T-helper 17 cell (primary cell): ENCODE measurements around the gene EVC. TPM values are rescaled to one million over a fixed set of nuclear protein-coding genes. Genes with fewer than 3 reads are reported as not detected.

Experiments used
- ATAC-seq: fragments of 150-1000 bp; cut with Tn5 transposase; 2 replicates; pipeline ENCODE4 v1.10.0; 2021; ENCODE audit warnings: mild to moderate bottlenecking, moderate library complexity
- DNase-seq, 3 donors: peaks; one replicate each; pipeline versions ENCODE4 v3.0.0 to v3.0.0-alpha.2; 2020 to 2021
- H3K9me3 ChIP-seq: one replicate; pipeline ENCODE4 v1.7.0; 2013; ENCODE audit warnings: low read length, mild to moderate bottlenecking; ENCODE audit not compliant: control insufficient read depth, poor library complexity, severe bottlenecking
- H3K27ac Mint-ChIP-seq: one replicate; pipeline ENCODE4 v1.8.0; 2022; ENCODE audit warnings: mild to moderate bottlenecking, moderate library complexity, mixed read lengths
- H3K27me3 Mint-ChIP-seq: one replicate; pipeline ENCODE4 v1.8.0; 2022; ENCODE audit warnings: mixed read lengths
- H3K36me3 Mint-ChIP-seq: one replicate; pipeline ENCODE4 v1.8.0; 2022; ENCODE audit warnings: low read depth, mixed read lengths
- H3K4me1 Mint-ChIP-seq: one replicate; pipeline ENCODE4 v1.8.0; 2022; ENCODE audit warnings: mild to moderate bottlenecking, mixed read lengths
- H3K4me3 Mint-ChIP-seq: one replicate; pipeline ENCODE4 v1.8.0; 2022; ENCODE audit warnings: mild to moderate bottlenecking, moderate library complexity, mixed read lengths
- total RNA-seq, 4 donors: library from RNA in 2 of 4; stranded (reverse) in 2 of 4; gene quantifications; one replicate each; pipeline ENCODE4 v1.2.3 and lab custom pipeline; 2022 to 2026

The EVC gene
- total RNA-seq, 2 donors from 2014 or later: 3.4 to 5.5 TPM

GRCh38 chr4:5757536-5757935, 46.5 kb downstream of the EVC start:
- Mint-ChIP-seq H3K4me3 (no peak overlapping the region), H3K36me3 (no peaks in the 10 kb centered on the region), H3K4me1 (peaks cover 6% of the 10 kb centered on the region), H3K27me3 (no peaks in the 10 kb centered on the region), H3K27ac (no peak overlapping the region)
- ATAC-seq (no peak), DNase-seq (no peak)
- no peaks in the 10 kb centered on the region for H3K9me3 ChIP-seq

- peak overlapping the region; percentile 19 for H3K27ac Mint-ChIP-seq
- H3K27me3 Mint-ChIP-seq: no peaks in the 10 kb centered on the region
- H3K36me3 Mint-ChIP-seq: no peaks in the 10 kb centered on the region
- no peak for DNase-seq
- no peaks in the 10 kb centered on the region for H3K9me3 ChIP-seq
- peaks cover 6% of the 10 kb centered on the region for H3K4me1 Mint-ChIP-seq
- no peak for ATAC-seq
- H3K4me3 Mint-ChIP-seq: no peak overlapping the region
These were observed 47.0 kb downstream of the EVC start for GRCh38 chr4:5757954-5758353.

GRCh38 chr4:5758741-5759140, 47.7 kb downstream of the EVC start:
- H3K36me3 Mint-ChIP-seq: no peaks in the 10 kb centered on the region
- H3K27me3 Mint-ChIP-seq: no peaks in the 10 kb centered on the region
- H3K4me3 Mint-ChIP-seq: no peak overlapping the region
- H3K9me3 ChIP-seq: no peaks in the 10 kb centered on the region
- ATAC-seq: peak; percentile 65
- peak overlapping the region; percentile 19 for H3K27ac Mint-ChIP-seq
- no peak for DNase-seq
- peaks cover 6% of the 10 kb centered on the region for H3K4me1 Mint-ChIP-seq

GRCh38 chr4:5759236-5760075, 48.5 kb downstream of the EVC start:
- Mint-ChIP-seq H3K27me3 (no peaks in the 10 kb centered on the region), H3K36me3 (no peaks in the 10 kb centered on the region), H3K4me1 (peaks cover 6% of the 10 kb centered on the region), H3K27ac (no peak overlapping the region), H3K4me3 (no peak overlapping the region)
- no peak for DNase-seq
- ATAC-seq: no peak
- H3K9me3 ChIP-seq: no peaks in the 10 kb centered on the region

- H3K9me3 ChIP-seq: no peaks in the 10 kb centered on the region
- Mint-ChIP-seq H3K36me3 (no peaks in the 10 kb centered on the region), H3K4me1 (peaks cover 6% of the 10 kb centered on the region), H3K4me3 (no peak overlapping the region), H3K27me3 (no peaks in the 10 kb centered on the region), H3K27ac (no peak overlapping the region)
- ATAC-seq: no peak
- no peak for DNase-seq
These were observed 49.2 kb downstream of the EVC start for GRCh38 chr4:5760246-5760645.

- Mint-ChIP-seq H3K4me1 (peaks cover 6% of the 10 kb centered on the region), H3K27ac (no peak overlapping the region), H3K4me3 (no peak overlapping the region), H3K27me3 (no peaks in the 10 kb centered on the region), H3K36me3 (no peaks in the 10 kb centered on the region)
- DNase-seq: no peak
- ATAC-seq: no peak
- H3K9me3 ChIP-seq: no peaks in the 10 kb centered on the region
These were observed 50.0 kb downstream of the EVC start for GRCh38 chr4:5760936-5761480.

GRCh38 chr4:5770051-5770450, 59.0 kb downstream of the EVC start:
- Mint-ChIP-seq H3K36me3 (peaks cover 5% of the 10 kb centered on the region), H3K4me1 (no peaks in the 10 kb centered on the region), H3K4me3 (no peak overlapping the region), H3K27ac (no peak overlapping the region), H3K27me3 (no peaks in the 10 kb centered on the region)
- no peaks in the 10 kb centered on the region for H3K9me3 ChIP-seq
- ATAC-seq (no peak), DNase-seq (no peak)

GRCh38 chr4:5772528-5773270, 61.7 kb downstream of the EVC start:
- Mint-ChIP-seq H3K27ac (no peak overlapping the region), H3K4me3 (no peak overlapping the region), H3K36me3 (peaks cover 5% of the 10 kb centered on the region), H3K27me3 (no peaks in the 10 kb centered on the region), H3K4me1 (no peaks in the 10 kb centered on the region)
- DNase-seq: no peak
- ATAC-seq: no peak
- H3K9me3 ChIP-seq: no peaks in the 10 kb centered on the region

- H3K9me3 ChIP-seq: no peaks in the 10 kb centered on the region
- ATAC-seq (no peak), DNase-seq (no peak)
- Mint-ChIP-seq H3K27me3 (no peaks in the 10 kb centered on the region), H3K27ac (no peak overlapping the region), H3K36me3 (peaks cover 5% of the 10 kb centered on the region), H3K4me1 (no peaks in the 10 kb centered on the region), H3K4me3 (no peak overlapping the region)
These were observed 62.2 kb downstream of the EVC start for GRCh38 chr4:5773271-5773555.

- Mint-ChIP-seq H3K4me1 (no peaks in the 10 kb centered on the region), H3K27ac (no peak overlapping the region), H3K4me3 (no peak overlapping the region), H3K27me3 (no peaks in the 10 kb centered on the region), H3K36me3 (peaks cover 5% of the 10 kb centered on the region)
- DNase-seq (no peak), ATAC-seq (no peak)
- H3K9me3 ChIP-seq: no peaks in the 10 kb centered on the region
These were observed 63.5 kb downstream of the EVC start for GRCh38 chr4:5774416-5775036.

- Mint-ChIP-seq H3K4me3 (no peak overlapping the region), H3K4me1 (no peaks in the 10 kb centered on the region), H3K27ac (no peak overlapping the region), H3K27me3 (no peaks in the 10 kb centered on the region), H3K36me3 (peaks cover 5% of the 10 kb centered on the region)
- no peaks in the 10 kb centered on the region for H3K9me3 ChIP-seq
- DNase-seq: no peak
- no peak for ATAC-seq
These were observed 65.5 kb downstream of the EVC start for GRCh38 chr4:5776510-5776909.

GRCh38 chr4:5780831-5781480, 70.0 kb downstream of the EVC start:
- H3K27me3 Mint-ChIP-seq: peaks cover 8% of the 10 kb centered on the region
- H3K36me3 Mint-ChIP-seq: no peaks in the 10 kb centered on the region
- H3K4me3 Mint-ChIP-seq: no peak overlapping the region
- H3K27ac Mint-ChIP-seq: no peak overlapping the region
- no peaks in the 10 kb centered on the region for H3K9me3 ChIP-seq
- H3K4me1 Mint-ChIP-seq: no peaks in the 10 kb centered on the region
- no peak for DNase-seq
- no peak for ATAC-seq

GRCh38 chr4:5781691-5782090, 70.7 kb downstream of the EVC start:
- DNase-seq (no peak), ATAC-seq (no peak)
- H3K27ac Mint-ChIP-seq: no peak overlapping the region
- H3K4me3 Mint-ChIP-seq: no peak overlapping the region
- no peaks in the 10 kb centered on the region for H3K36me3 Mint-ChIP-seq
- H3K4me1 Mint-ChIP-seq: no peaks in the 10 kb centered on the region
- H3K9me3 ChIP-seq: no peaks in the 10 kb centered on the region
- H3K27me3 Mint-ChIP-seq: peaks cover 8% of the 10 kb centered on the region
